ENCODE data around the gene RFTN1.

DNA sequence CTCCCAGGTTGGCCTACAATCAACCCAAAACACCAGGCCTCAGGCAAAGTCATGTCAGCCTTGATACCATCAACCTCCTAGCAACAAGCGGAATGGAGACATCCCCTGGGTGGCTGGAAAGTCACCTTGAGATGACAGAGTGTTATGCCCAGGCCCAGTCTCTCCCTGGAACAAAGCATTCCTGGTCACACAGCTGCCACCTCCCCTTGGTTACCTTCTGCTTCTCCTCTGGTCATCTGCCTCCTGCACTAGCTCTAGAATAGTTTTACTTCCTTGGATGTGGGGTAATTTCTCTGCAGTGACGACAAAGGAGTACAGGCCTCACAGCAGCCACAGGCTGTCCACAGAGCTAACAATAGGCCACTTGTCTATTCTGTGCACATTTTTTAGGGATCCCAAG is 114.9 kb downstream of the RFTN1 start:
- TF ChIP-seq, protein P1, sequence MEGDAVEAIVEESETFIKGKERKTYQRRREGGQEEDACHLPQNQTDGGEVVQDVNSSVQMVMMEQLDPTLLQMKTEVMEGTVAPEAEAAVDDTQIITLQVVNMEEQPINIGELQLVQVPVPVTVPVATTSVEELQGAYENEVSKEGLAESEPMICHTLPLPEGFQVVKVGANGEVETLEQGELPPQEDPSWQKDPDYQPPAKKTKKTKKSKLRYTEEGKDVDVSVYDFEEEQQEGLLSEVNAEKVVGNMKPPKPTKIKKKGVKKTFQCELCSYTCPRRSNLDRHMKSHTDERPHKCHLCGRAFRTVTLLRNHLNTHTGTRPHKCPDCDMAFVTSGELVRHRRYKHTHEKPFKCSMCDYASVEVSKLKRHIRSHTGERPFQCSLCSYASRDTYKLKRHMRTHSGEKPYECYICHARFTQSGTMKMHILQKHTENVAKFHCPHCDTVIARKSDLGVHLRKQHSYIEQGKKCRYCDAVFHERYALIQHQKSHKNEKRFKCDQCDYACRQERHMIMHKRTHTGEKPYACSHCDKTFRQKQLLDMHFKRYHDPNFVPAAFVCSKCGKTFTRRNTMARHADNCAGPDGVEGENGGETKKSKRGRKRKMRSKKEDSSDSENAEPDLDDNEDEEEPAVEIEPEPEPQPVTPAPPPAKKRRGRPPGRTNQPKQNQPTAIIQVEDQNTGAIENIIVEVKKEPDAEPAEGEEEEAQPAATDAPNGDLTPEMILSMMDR (IDR thresholded peaks at IDR 0.05) = no peak
- TF ChIP-seq POLR2A (IDR thresholded peaks at IDR 0.05) = no peak

All from testis (tissue), 2 donors.